AG04450 (cell line): Measurements from ENCODE around the gene LAMA2. TPM values are rescaled to one million over a fixed set of nuclear protein-coding genes. Genes with fewer than 3 reads are reported as not detected.

Source experiments
- CTCF ChIA-PET: fragments of 300-600, 350-600 bp; formaldehyde crosslinking; extraction: SDS; loops from one replicate; lab custom pipeline; 2022; ENCODE audit warnings: antibody characterized with exemption, inconsistent platforms; lab: Charles Lee
- POLR2A ChIA-PET: fragments of 350-600 bp; formaldehyde crosslinking; extraction: SDS; loops from one replicate; lab custom pipeline; 2021; ENCODE audit warnings: antibody characterized with exemption, inconsistent platforms; lab: Yijun Ruan, JAX
- DNase-seq: peaks from one replicate; pipeline ENCODE4 v3.0.0-alpha.2; 2011; ENCODE audit warnings: low read depth, low spot score
- H3K27ac ChIP-seq: one replicate; pipeline ENCODE4 v1.5.1; 2012; ENCODE audit warnings: low read depth, low read length, control low read depth
- H3K27me3 ChIP-seq: one replicate; pipeline ENCODE4 v1.6.0; 2012; ENCODE audit warnings: low read length; ENCODE audit not compliant: control insufficient read depth, insufficient read depth
- H3K4me3 ChIP-seq: 2 replicates; pipeline ENCODE4 v1.5.1; 2011; ENCODE audit warnings: mild to moderate bottlenecking, low read depth, low read length, control low read depth
- H3K9me3 ChIP-seq: 2 replicates; pipeline ENCODE4 v1.5.1; 2012; ENCODE audit warnings: low read length; ENCODE audit not compliant: control insufficient read depth, insufficient read depth
- CTCF ChIP-seq: IDR thresholded peaks from 2 replicates; pipeline ENCODE4 v1.5.1; 2011; ENCODE audit warnings: low read depth, low read length, control low read depth, inconsistent platforms
- polyA plus RNA-seq: library from polyadenylated mRNA; depleted of rRNA; stranded (reverse); fragments of >200 nt; gene quantifications from 2 replicates; pipeline ENCODE4 v1.2.3, GENCODE V29; 2011

The LAMA2 gene
- polyA plus RNA-seq, 1 experiment: 33.0 TPM

DNA sequence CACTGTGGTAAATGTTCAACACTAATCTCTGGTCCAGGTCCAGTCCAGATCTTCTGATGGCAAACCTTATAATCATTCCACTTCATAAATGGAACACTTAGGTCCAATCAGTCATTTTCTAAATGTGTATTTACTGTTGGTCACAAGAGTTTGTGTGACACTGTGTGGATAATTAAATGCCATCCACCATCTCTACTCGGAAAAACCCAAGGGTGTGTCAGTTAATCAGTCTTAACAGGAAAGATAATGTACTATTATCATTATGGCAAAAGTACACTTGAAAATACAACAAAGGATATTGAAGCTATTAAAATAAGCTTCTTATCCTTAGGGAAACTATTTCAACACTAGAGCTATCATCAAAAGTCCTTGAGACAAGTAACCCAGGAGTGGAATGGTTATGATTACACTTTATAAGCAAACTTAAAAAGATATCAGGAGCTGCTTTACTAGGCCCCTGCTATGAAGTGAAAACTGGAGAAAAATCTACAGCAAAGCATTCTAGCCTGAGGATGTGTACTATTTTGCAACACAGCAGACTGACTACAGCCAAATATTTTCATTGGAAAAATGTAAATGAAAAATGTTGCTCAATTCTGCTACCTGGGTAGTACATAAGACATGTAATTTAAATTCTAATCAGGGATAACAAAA is 227.9 kb downstream of the LAMA2 start:
- TF ChIP-seq CTCF: no peak
- no peak for DNase-seq
- Histone ChIP-seq H3K27me3 (no peaks in the 10 kb centered on the region), H3K4me3 (no peak overlapping the region), H3K9me3 (no peaks in the 10 kb centered on the region), H3K27ac (no peak overlapping the region)
- CTCF ChIA-PET: interaction anchor here (0.7 to 1.0 kb wide), 2 partner anchors 20 to 141 kb away, joined by 3 read pairs; no protein-coding TSS in a partner anchor
- POLR2A ChIA-PET: no interaction called here

DNA sequence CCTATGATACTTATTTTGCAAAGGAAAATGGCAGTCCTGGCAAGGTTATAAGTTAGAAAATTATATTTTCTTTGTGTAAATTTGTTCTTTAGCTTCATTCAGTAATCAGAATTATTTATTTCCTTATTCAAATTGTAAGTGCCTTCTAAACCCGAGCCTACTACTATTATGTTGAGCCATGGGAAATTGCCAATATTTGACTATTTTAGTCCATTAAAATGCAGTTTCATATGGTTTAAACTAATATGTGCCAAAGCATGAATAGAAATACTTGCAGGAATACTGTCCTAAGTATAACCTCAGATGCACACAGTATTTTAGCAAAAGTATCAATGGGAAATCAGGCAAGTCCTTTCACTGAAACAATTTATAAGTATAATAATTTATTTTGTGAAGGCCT is 228.4 kb downstream of the LAMA2 start:
- ChIA-PET CTCF (interaction anchor here (0.7 to 1.0 kb wide), 2 partner anchors 20 to 141 kb away, joined by 3 read pairs; no protein-coding TSS in a partner anchor), POLR2A (no interaction called here)
- H3K27ac ChIP-seq: no peak overlapping the region
- DNase-seq: no peak
- H3K4me3 ChIP-seq: no peak overlapping the region
- no peaks in the 10 kb centered on the region for H3K9me3 ChIP-seq
- TF ChIP-seq CTCF: no peak
- H3K27me3 ChIP-seq: no peaks in the 10 kb centered on the region

GRCh38 chr6:129111853-129112252 is 228.9 kb downstream of the LAMA2 start:
- ChIA-PET CTCF (interaction anchor here (1.0 to 1.2 kb wide), 2 partner anchors 10 to 19 kb away, joined by 3 read pairs; no protein-coding TSS in a partner anchor), POLR2A (no interaction called here)
- no peak for TF ChIP-seq CTCF
- Histone ChIP-seq H3K9me3 (no peaks in the 10 kb centered on the region), H3K27ac (no peak overlapping the region), H3K4me3 (no peak overlapping the region), H3K27me3 (no peaks in the 10 kb centered on the region)
- DNase-seq: no peak

- no peak for DNase-seq
- H3K27ac ChIP-seq: no peak overlapping the region
- POLR2A ChIA-PET: no interaction called here
- no peak overlapping the region for H3K4me3 ChIP-seq
- CTCF ChIA-PET: interaction anchor here (1.2 kb wide), 1 partner anchor 10 kb away, joined by 3 read pairs; no protein-coding TSS in a partner anchor
- no peaks in the 10 kb centered on the region for H3K9me3 ChIP-seq
- TF ChIP-seq CTCF: no peak
- H3K27me3 ChIP-seq: no peaks in the 10 kb centered on the region
These were observed 229.7 kb downstream of the LAMA2 start for GRCh38 chr6:129112591-129112990.

DNA sequence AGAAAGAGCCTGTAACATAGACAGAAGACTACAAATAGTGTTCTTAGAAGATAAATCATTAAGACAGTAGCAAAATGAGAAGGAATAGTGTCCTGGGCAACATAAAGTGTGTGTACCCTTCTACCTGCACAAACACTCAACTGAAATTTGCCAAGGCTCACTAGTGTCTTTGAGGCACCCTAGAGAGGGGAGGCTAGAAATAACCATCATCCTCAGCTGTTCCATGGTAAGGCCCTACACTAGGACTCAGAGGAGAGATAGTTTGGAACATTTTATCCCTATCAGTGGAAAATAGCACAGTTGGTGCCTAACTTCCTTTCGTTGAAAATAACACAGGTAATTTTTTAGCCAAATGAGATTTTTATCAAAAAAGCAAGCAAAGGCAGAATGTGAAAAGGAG is 230.7 kb downstream of the LAMA2 start:
- POLR2A ChIA-PET: no interaction called here
- Histone ChIP-seq H3K4me3 (no peak overlapping the region), H3K27ac (no peak overlapping the region), H3K9me3 (no peaks in the 10 kb centered on the region), H3K27me3 (no peaks in the 10 kb centered on the region)
- CTCF ChIA-PET: no interaction called here
- no peak for DNase-seq
- no peak for TF ChIP-seq CTCF
